ENCODE data around the gene PLEKHF1.

GRCh38 chr19:29678484-29679106, 13.3 kb downstream of the PLEKHF1 start:
- TF ChIP-seq CTCF (IDR thresholded peaks at IDR 0.05) (no peak), POLR2A (IDR thresholded peaks at IDR 0.05) (no peak)
